Adrenal gland (tissue), 12 donors: ENCODE results near the gene INO80C. TPM values are rescaled to one million over a fixed set of nuclear protein-coding genes. Genes with fewer than 3 reads are reported as not detected.
"Not testable (repeated sequence)": the region's sequence is repeated elsewhere in the genome, so short reads cannot be mapped to it uniquely, and the experiment has no call there.

Source experiments
- DNase-seq, 7 donors: peaks; one replicate each; pipeline ENCODE4 v3.0.0-alpha.2; 2019 to 2020
- H3K27ac ChIP-seq, 5 donors: fragments of 200-600 bp; sonication (generic) in 4 of 5; 1 replicate in 3 of 5; 2 replicates in 2 of 5; pipeline versions ENCODE4 v1.5.1 to v1.8.0; 2016 to 2020; ENCODE audit warnings: mild to moderate bottlenecking in 1 of 5
- H3K27me3 ChIP-seq: fragments of 200-600 bp; 2 replicates; pipeline ENCODE4 v1.8.0; 2021
- H3K36me3 ChIP-seq, 2 donors: fragments of 200-600 bp; replicated peaks in 1 of 2; 1 replicate in 1 of 2; 2 replicates in 1 of 2; pipeline versions ENCODE4 v1.5.1 to v1.8.0; 2018 to 2022
- H3K4me1 ChIP-seq, 2 donors: fragments of 200-600 bp; replicated peaks in 1 of 2; 1 replicate in 1 of 2; 2 replicates in 1 of 2; pipeline versions ENCODE4 v1.5.1 to v1.8.0; 2018 to 2021
- H3K4me3 ChIP-seq, 4 donors: fragments of 200-600 bp; sonication (generic) in 3 of 4; one replicate each; pipeline ENCODE4 v1.5.1; 2016 to 2018
- H3K9me3 ChIP-seq, 3 donors: fragments of 200-600 bp; sonication (generic) in 1 of 3; replicated peaks in 1 of 3; 1 replicate in 2 of 3; 2 replicates in 1 of 3; pipeline versions ENCODE4 v1.5.1 to v1.8.0; 2016 to 2021
- POLR2A ChIP-seq, 2 donors: fragments of 450-650 bp; IDR thresholded peaks; one replicate each; pipeline ENCODE4 v1.6.1; 2017; ENCODE audit warnings: antibody characterized with exemption in 2 of 2, mild to moderate bottlenecking in 2 of 2, moderate library complexity in 1 of 2
- WGBS, 4 donors: extraction: QIAGEN DNeasy Blood & Tissue Kit in 2 of 4; methylation state at CpG; one replicate each; pipeline versions ENCODE4 v1.1.5 to v1.1.7; 2013 to 2017; 5-methylcytosine and 5-hydroxymethylcytosine counted together
- intact Hi-C, 2 donors: fragments of 100-400 bp; cut with DNase I; formaldehyde crosslinking; loops; one replicate each; pipeline versions ENCODE4 v1.14.1 to v1.15.0; 2022 to 2023
- polyA plus RNA-seq, 3 donors: library from polyadenylated mRNA; stranded (reverse); fragments of 200-250 nt in 2 of 3; fragments of 350-450 nt in 1 of 3; fragmentation: Illumina TruSeq in 1 of 3; extraction: RNeasy Lipid Tissue Mini Kit (QIAGEN cat#74804) in 1 of 3; gene quantifications; one replicate each; pipeline ENCODE4 v1.2.3, GENCODE V29; 2013 to 2014
- total RNA-seq, 9 donors: library from RNA; depleted of rRNA in 4 of 9; stranded (reverse); fragments of >200 nt in 4 of 9; fragments of 120-200 nt in 1 of 9; fragmentation: NEBNext Ultra II Directional in 1 of 9; extraction: Animal tissue kit (Norgen Biotek cat#: 25700) in 1 of 9; gene quantifications; one replicate each; pipeline versions ENCODE4 v1.1.0 to v1.2.4, GENCODE V29; 2013 to 2023
- TF ChIP-seq, protein P1 (sequence below), 6 experiments: fragments of 450-650 bp in 4 of 6; fragments of 200-600 bp in 2 of 6; sonication (generic) in 1 of 6; IDR thresholded peaks; 1 replicate in 5 of 6; 2 replicates in 1 of 6; pipeline versions ENCODE4 v1.5.1 to v1.8.0; 2016 to 2021; ENCODE audit warnings: antibody characterized with exemption in 6 of 6, mild to moderate bottlenecking in 2 of 6, moderate library complexity in 1 of 6
- donor health status: healthy with polysubstance abuse.
- donor health status: Bipolar disorder and iron deficiency.
- donor health status: DM: yes; HTN: yes; CAD: no.
- donor health status: DM: no; HTN: no; CAD: no.
- donor health status: DM: no; HTN: no; CAD: no.
- donor health status: DM: yes; HTN: yes; CAD: no.

The INO80C gene
- total and polyA plus RNA-seq, 12 donors = 3.6 to 29.6 (median 19.6) TPM

DNA sequence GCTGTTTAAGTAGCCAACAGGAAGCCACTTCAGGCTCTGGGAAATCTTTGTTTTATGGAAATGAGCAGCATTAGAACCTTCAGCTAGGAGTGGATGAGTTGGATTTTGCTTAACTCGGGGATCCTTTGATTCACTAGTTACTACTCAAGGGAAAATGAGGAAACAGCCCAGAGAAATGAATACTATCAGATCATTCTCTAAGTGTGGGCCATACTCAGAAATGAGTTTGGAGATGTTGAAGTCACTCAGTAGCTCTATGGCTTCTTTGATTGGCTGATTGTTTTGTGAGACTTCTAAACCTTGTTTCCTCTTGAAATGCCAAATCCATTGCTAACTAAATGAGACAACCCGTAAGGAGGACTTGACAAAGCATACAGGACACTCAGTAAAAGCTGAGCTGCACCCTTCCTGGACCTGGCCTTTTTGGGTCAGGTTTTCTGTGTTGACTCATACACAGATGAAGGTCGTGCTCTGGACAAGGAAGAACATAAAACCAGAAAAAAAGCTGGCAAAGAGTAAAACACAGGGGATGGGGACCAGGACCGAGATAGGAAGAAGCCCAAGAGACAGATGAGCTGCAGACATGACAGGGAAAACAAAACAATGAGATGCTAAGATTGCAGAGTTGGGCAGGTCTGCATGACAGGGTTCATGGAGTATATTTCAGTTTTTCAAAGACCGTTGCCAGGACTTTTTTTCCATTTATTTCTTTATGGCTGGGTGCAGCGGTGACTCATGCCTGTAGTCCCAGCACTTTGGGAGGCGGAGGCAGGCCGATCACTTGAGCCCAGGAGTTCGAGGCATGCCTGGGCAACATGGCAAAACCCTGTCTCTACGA is 41.6 kb downstream of the INO80C start:
- peak; percentile 31 to 73 (median 52) for DNase-seq
- intact Hi-C loops = no loop called here
- Histone ChIP-seq H3K9me3 (no peaks in the 10 kb centered on the region), H3K27me3 (no peaks in the 10 kb centered on the region), H3K4me3 (no peak overlapping the region), H3K36me3 (no peaks in the 10 kb centered on the region), H3K4me1 (peaks cover 7 to 13% of the 10 kb centered on the region in 2 donors), H3K27ac (peak overlapping the region in 2 of 5 donors; percentile 25 to 67)
- 44 to 53% (median 47%) methylated on average over 10 of the region's 10 CpGs for WGBS, 4 donors
- TF ChIP-seq, protein P1, sequence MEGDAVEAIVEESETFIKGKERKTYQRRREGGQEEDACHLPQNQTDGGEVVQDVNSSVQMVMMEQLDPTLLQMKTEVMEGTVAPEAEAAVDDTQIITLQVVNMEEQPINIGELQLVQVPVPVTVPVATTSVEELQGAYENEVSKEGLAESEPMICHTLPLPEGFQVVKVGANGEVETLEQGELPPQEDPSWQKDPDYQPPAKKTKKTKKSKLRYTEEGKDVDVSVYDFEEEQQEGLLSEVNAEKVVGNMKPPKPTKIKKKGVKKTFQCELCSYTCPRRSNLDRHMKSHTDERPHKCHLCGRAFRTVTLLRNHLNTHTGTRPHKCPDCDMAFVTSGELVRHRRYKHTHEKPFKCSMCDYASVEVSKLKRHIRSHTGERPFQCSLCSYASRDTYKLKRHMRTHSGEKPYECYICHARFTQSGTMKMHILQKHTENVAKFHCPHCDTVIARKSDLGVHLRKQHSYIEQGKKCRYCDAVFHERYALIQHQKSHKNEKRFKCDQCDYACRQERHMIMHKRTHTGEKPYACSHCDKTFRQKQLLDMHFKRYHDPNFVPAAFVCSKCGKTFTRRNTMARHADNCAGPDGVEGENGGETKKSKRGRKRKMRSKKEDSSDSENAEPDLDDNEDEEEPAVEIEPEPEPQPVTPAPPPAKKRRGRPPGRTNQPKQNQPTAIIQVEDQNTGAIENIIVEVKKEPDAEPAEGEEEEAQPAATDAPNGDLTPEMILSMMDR (IDR thresholded peaks at IDR 0.05) = no peak
- no peak for TF ChIP-seq POLR2A (IDR thresholded peaks at IDR 0.05)

DNA sequence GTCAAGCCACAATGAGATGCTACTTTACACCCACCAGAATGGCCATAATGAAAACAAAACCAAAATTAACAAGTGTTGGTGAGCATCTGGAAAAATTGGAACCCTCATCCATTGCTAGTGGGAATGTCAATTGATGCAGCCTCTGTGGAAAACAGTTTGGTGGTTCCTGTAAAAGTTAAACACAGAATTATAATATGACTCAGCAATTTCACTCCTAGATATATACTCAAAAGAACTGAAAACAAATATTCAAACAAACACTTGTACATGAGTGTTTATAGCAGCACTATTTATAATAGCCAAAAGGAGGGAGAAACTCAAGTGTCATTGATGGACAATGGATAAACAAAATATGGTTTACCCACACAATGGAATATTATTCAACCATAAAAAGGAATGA is 43.0 kb downstream of the INO80C start:
- H3K4me3 ChIP-seq = no peak overlapping the region
- no peak for TF ChIP-seq POLR2A (IDR thresholded peaks at IDR 0.05)
- TF ChIP-seq, protein P1 (IDR thresholded peaks at IDR 0.05) = no peak
- H3K27ac ChIP-seq = no peak overlapping the region

GRCh38 chr18:35453065-35453464 is 44.7 kb downstream of the INO80C start:
- H3K27ac ChIP-seq, H3K4me3 ChIP-seq, H3K9me3 ChIP-seq, H3K36me3 ChIP-seq, H3K4me1 ChIP-seq, H3K27me3 ChIP-seq, DNase-seq, intact Hi-C loops: not testable (repeated sequence)
- 76 to 87% (median 84%) methylated on average over 4 of the region's 4 CpGs for WGBS, 4 donors

More for the DNA sequence above, 43.0 kb downstream of the INO80C start:
- Histone ChIP-seq H3K4me1 (peaks cover 7 to 13% of the 10 kb centered on the region in 2 donors), H3K9me3 (no peaks in the 10 kb centered on the region), H3K36me3 (no peaks in the 10 kb centered on the region), H3K27me3 (no peaks in the 10 kb centered on the region)
- no peak for DNase-seq
- intact Hi-C loops = no loop called here

- intact Hi-C loops = no loop called here
- H3K36me3 ChIP-seq = no peaks in the 10 kb centered on the region
- H3K27me3 ChIP-seq = no peaks in the 10 kb centered on the region
- H3K9me3 ChIP-seq = no peaks in the 10 kb centered on the region
- H3K4me1 ChIP-seq = peaks cover 0 to 6% of the 10 kb centered on the region in 2 donors
- no peak for DNase-seq
- WGBS, 4 donors = 85 to 95% (median 87%) methylated on average over 1 of the region's 1 CpG
- TF ChIP-seq, protein P1 (IDR thresholded peaks at IDR 0.05) = no peak
- no peak for TF ChIP-seq POLR2A (IDR thresholded peaks at IDR 0.05)
- no peak overlapping the region for H3K4me3 ChIP-seq
- no peak overlapping the region for H3K27ac ChIP-seq
These were observed 45.8 kb downstream of the INO80C start for GRCh38 chr18:35451916-35452315.

DNA sequence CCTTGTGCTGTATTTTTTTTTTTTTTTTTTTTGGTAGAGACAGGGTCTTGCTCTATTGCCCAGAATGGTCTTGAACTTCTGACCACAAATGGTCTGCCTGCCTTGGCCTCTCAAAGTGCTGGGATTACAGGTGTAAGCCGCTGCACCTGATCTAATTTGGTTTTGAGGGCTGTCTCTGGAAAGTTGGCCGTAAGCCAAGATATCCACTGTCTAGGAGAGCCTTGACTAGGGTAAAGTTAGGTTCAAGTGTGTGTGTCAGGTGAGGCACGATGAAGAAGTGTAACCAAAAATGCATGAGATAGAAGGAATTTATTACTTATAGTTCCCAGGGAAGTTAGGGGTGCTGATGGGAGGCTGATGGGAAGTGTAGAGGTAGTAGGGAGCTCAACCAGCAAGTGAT is 46.7 kb downstream of the INO80C start:
- Histone ChIP-seq H3K27me3 (no peaks in the 10 kb centered on the region), H3K36me3 (no peaks in the 10 kb centered on the region), H3K27ac (no peak overlapping the region), H3K9me3 (no peaks in the 10 kb centered on the region), H3K4me3 (no peak overlapping the region), H3K4me1 (peaks cover 0 to 1% of the 10 kb centered on the region in 2 donors)
- DNase-seq = no peak
- 76 to 80% (median 78%) methylated on average over 3 of the region's 3 CpGs for WGBS, 4 donors
- intact Hi-C loops = no loop called here
- TF ChIP-seq POLR2A (IDR thresholded peaks at IDR 0.05) = no peak
- TF ChIP-seq, protein P1 (IDR thresholded peaks at IDR 0.05) = no peak
